H1 (cell line): ENCODE measurements around the gene ADAMTS6. TPM values are rescaled to one million over a fixed set of nuclear protein-coding genes. Genes with fewer than 3 reads are reported as not detected.

Experiments
- CTCF ChIA-PET: fragments of 300-600 bp; sonication (Branson Sonifier 250); formaldehyde crosslinking; loops from one replicate; lab custom pipeline; 2021; ENCODE audit not compliant: partially characterized antibody; lab: Charles Lee
- POLR2A ChIA-PET: fragments of 300-600 bp; sonication (Branson Sonifier 250); formaldehyde crosslinking; loops from one replicate; lab custom pipeline; 2021; ENCODE audit warnings: inconsistent platforms; ENCODE audit not compliant: partially characterized antibody; lab: Charles Lee
- DNase-seq, 2 experiments: peaks; one replicate each; pipeline versions ENCODE4 v3.0.0 to v3.0.0-alpha.2; 2010 to 2022; ENCODE audit warnings: low spot score in 2 of 2, low read depth in 1 of 2, mixed read lengths in 1 of 2
- FAIRE-seq: peaks from 2 replicates; lab custom pipeline; 2011; peaks lifted over from hg19 to GRCh38; lab: Jason Lieb, UNC
- H2AFZ ChIP-seq: 2 replicates; pipeline ENCODE4 v1.8.1; 2012; ENCODE audit warnings: low read length, inconsistent platforms
- H2AK5ac ChIP-seq: 2 replicates; pipeline ENCODE4 v1.6.1; 2013; ENCODE audit warnings: low read depth, low read length
- H2BK120ac ChIP-seq: replicated peaks from 2 replicates; pipeline ENCODE3; 2013; ENCODE audit warnings: low read depth, low read length, inconsistent platforms
- H2BK12ac ChIP-seq: 2 replicates; pipeline ENCODE4 v1.6.1; 2013; ENCODE audit warnings: low read depth, low read length
- H2BK15ac ChIP-seq: 2 replicates; pipeline ENCODE4 v1.6.1; 2013; ENCODE audit warnings: low read length
- H2BK20ac ChIP-seq: 2 replicates; pipeline ENCODE4 v1.6.1; 2013; ENCODE audit warnings: low read length
- H2BK5ac ChIP-seq: 2 replicates; pipeline ENCODE4 v1.6.1; 2013; ENCODE audit warnings: low read depth, low read length
- H3K14ac ChIP-seq: 2 replicates; pipeline ENCODE4 v1.6.1; 2013; ENCODE audit warnings: inconsistent platforms; ENCODE audit not compliant: insufficient read length
- H3K18ac ChIP-seq: 2 replicates; pipeline ENCODE4 v1.6.1; 2013; ENCODE audit warnings: low read length; ENCODE audit errors: extremely low read depth
- H3K23ac ChIP-seq: 2 replicates; pipeline ENCODE4 v1.6.1; 2013; ENCODE audit warnings: inconsistent platforms; ENCODE audit not compliant: insufficient read length
- H3K23me2 ChIP-seq: 2 replicates; pipeline ENCODE4 v1.6.1; 2013; ENCODE audit warnings: low read depth, low read length
- H3K27ac ChIP-seq: 2 replicates; pipeline ENCODE4 v1.6.1; 2011; ENCODE audit warnings: low read depth, low read length, inconsistent platforms
- H3K27me3 ChIP-seq, 4 experiments: replicated peaks in 1 of 4; 1 replicate in 1 of 4; 2 replicates in 3 of 4; pipeline versions ENCODE4 v1.6.1 to v1.8.1; 2011 to 2013; ENCODE audit warnings: low read length in 3 of 4, mild to moderate bottlenecking in 3 of 4, inconsistent platforms in 2 of 4, mixed read lengths in 2 of 4, moderate library complexity in 1 of 4; ENCODE audit not compliant: control insufficient read depth in 3 of 4, insufficient read depth in 3 of 4; ENCODE audit errors: extremely low read depth in 1 of 4
- H3K36me3 ChIP-seq, 4 experiments: 2 replicates each; pipeline versions ENCODE4 v1.6.1 to v1.8.1; 2011 to 2013; ENCODE audit warnings: mild to moderate bottlenecking in 4 of 4, low read length in 3 of 4, moderate library complexity in 2 of 4, control low read depth in 1 of 4, inconsistent platforms in 1 of 4; ENCODE audit not compliant: insufficient read depth in 4 of 4, control insufficient read depth in 2 of 4
- H3K4ac ChIP-seq: replicated peaks from 2 replicates; pipeline ENCODE3; 2013; ENCODE audit warnings: low read length, low read depth, mixed read lengths, inconsistent platforms; ENCODE audit not compliant: insufficient read length
- H3K4me1 ChIP-seq, 4 experiments: replicated peaks in 1 of 4; 1 replicate in 1 of 4; 2 replicates in 3 of 4; pipeline versions ENCODE4 v1.6.1 to v1.8.1; 2011 to 2013; ENCODE audit warnings: low read length in 3 of 4, inconsistent platforms in 2 of 4, mixed read lengths in 1 of 4; ENCODE audit not compliant: insufficient read depth in 4 of 4, control insufficient read depth in 3 of 4
- H3K4me2 ChIP-seq, 2 experiments: 2 replicates each; pipeline versions ENCODE4 v1.6.1 to v1.8.1; 2011 to 2013; ENCODE audit warnings: low read depth in 2 of 2, low read length in 2 of 2, control low read depth in 1 of 2, inconsistent platforms in 1 of 2, mild to moderate bottlenecking in 1 of 2; ENCODE audit not compliant: insufficient read depth in 1 of 2
- H3K4me3 ChIP-seq, 4 experiments: fragments of 200-600, 300-600 bp in 1 of 4; sonication (generic), shearing (Covaris generic), sonication (Bioruptor Twin) in 1 of 4; 2 replicates each; pipeline versions ENCODE4 v1.5.1 to v1.8.1; 2011 to 2016; ENCODE audit warnings: low read length in 4 of 4, low read depth in 3 of 4, control low read depth in 2 of 4, inconsistent platforms in 2 of 4, mild to moderate bottlenecking in 2 of 4, mixed read lengths in 1 of 4, moderate library complexity in 1 of 4; ENCODE audit not compliant: insufficient read depth in 2 of 4; ENCODE audit errors: extremely low read depth in 1 of 4
- H3K56ac ChIP-seq: replicated peaks from 2 replicates; pipeline ENCODE3; 2013; ENCODE audit warnings: low read depth, mild to moderate bottlenecking, mixed read lengths, low read length, inconsistent platforms; ENCODE audit not compliant: insufficient read length
- H3K79me1 ChIP-seq: 2 replicates; pipeline ENCODE4 v1.6.1; 2013; ENCODE audit warnings: low read depth, low read length, control low read depth
- H3K79me2 ChIP-seq, 2 experiments: 2 replicates each; pipeline versions ENCODE4 v1.6.1 to v1.8.1; 2012 to 2013; ENCODE audit warnings: low read length in 2 of 2, mild to moderate bottlenecking in 2 of 2, inconsistent platforms in 1 of 2; ENCODE audit not compliant: insufficient read depth in 2 of 2, control insufficient read depth in 1 of 2
- H3K9ac ChIP-seq, 4 experiments: replicated peaks in 1 of 4; 1 replicate in 1 of 4; 2 replicates in 3 of 4; pipeline versions ENCODE4 v1.6.1 to v1.8.1; 2011 to 2013; ENCODE audit warnings: low read depth in 3 of 4, low read length in 3 of 4, control low read depth in 2 of 4, mild to moderate bottlenecking in 2 of 4, moderate library complexity in 2 of 4, inconsistent platforms in 1 of 4; ENCODE audit errors: extremely low read depth in 1 of 4
- H3K9me3 ChIP-seq, 2 experiments: 2 replicates each; pipeline versions ENCODE4 v1.6.1 to v1.8.1; 2012 to 2013; ENCODE audit warnings: mild to moderate bottlenecking in 2 of 2, moderate library complexity in 2 of 2, control low read depth in 1 of 2, inconsistent platforms in 1 of 2, low read depth in 1 of 2, low read length in 1 of 2, mixed read lengths in 1 of 2; ENCODE audit not compliant: insufficient read depth in 2 of 2
- H4K20me1 ChIP-seq, 2 experiments: replicated peaks in 1 of 2; 2 replicates each; pipeline versions ENCODE3 to v1.8.1; 2011 to 2013; ENCODE audit warnings: inconsistent platforms in 2 of 2, low read length in 2 of 2, mild to moderate bottlenecking in 1 of 2; ENCODE audit not compliant: insufficient read depth in 2 of 2, control insufficient read depth in 1 of 2
- H4K5ac ChIP-seq: 2 replicates; pipeline ENCODE4 v1.6.1; 2013; ENCODE audit warnings: low read length, low read depth, mixed read lengths, inconsistent platforms; ENCODE audit not compliant: insufficient read length
- H4K8ac ChIP-seq: 2 replicates; pipeline ENCODE4 v1.8.0; 2013; ENCODE audit warnings: mild to moderate bottlenecking, moderate library complexity, low read length, inconsistent platforms; ENCODE audit not compliant: insufficient read depth; ENCODE audit errors: extremely low read depth
- H4K91ac ChIP-seq: replicated peaks from 2 replicates; pipeline ENCODE3; 2013; ENCODE audit warnings: low read length, mixed read lengths, inconsistent platforms; ENCODE audit not compliant: insufficient read length
- CTBP2 ChIP-seq: IDR thresholded peaks from 2 replicates; pipeline ENCODE4 v1.7.0; 2011; ENCODE audit warnings: borderline replicate concordance, mild to moderate bottlenecking, moderate library complexity, mixed read lengths, low read length; ENCODE audit not compliant: insufficient read depth, insufficient read length
- KDM1A ChIP-seq: fragments of 200-600, 300-600 bp; sonication (generic); IDR thresholded peaks from 2 replicates; pipeline ENCODE4 v1.7.1; 2016; ENCODE audit warnings: mild to moderate bottlenecking, low read length, borderline replicate concordance
- WGBS, 2 experiments: shearing (Covaris generic) in 1 of 2; methylation state at CpG; one replicate each; pipeline versions ENCODE4 v1.1.6 to v1.1.7; 2013 to 2015; ENCODE audit warnings: low lambda C conversion rate in 2 of 2, mixed read lengths in 2 of 2, inconsistent platforms in 1 of 2, low coverage in 1 of 2, missing lambda C conversion rate in 1 of 2; ENCODE audit not compliant: insufficient replicate concordance in 2 of 2, insufficient coverage in 1 of 2, insufficient read length in 1 of 2; ENCODE audit errors: extremely low coverage in 1 of 2, missing lambda C conversion rate in 1 of 2; 5-methylcytosine and 5-hydroxymethylcytosine counted together
- polyA plus RNA-seq, 7 experiments: library from polyadenylated mRNA; depleted of rRNA in 3 of 7; stranded (reverse) in 5 of 7; unstranded in 2 of 7; fragments of >200 nt in 5 of 7; fragments of 200-250 nt in 2 of 7; gene quantifications; 1 replicate in 5 of 7; 2 replicates in 1 of 7; 4 replicates in 1 of 7; pipeline versions ENCODE4 v1.2.1 to v1.2.3, GENCODE V29; 2011 to 2013; ENCODE audit warnings: missing spikeins in 2 of 7, mixed read lengths in 2 of 7
- total RNA-seq: library from RNA; stranded (reverse); fragmentation: NEBNext Ultra II Directional; extraction: Animal tissue kit (Norgen Biotek cat#: 25700); gene quantifications from 2 replicates; pipeline ENCODE4 v1.2.1, GENCODE V29; 2021
- TF ChIP-seq, protein P1 (sequence below): IDR thresholded peaks from 2 replicates; pipeline ENCODE4 v1.6.1; 2012; ENCODE audit warnings: inconsistent platforms

ADAMTS6 gene
- total and polyA plus RNA-seq, 2 of the 8 experiments (the other 6 are each of a cell fraction or from before 2014, with no cell fraction given), result 0.74 to 2.4 TPM

GRCh38 chr5:65173130-65173525 is 308.6 kb downstream of the ADAMTS6 start:
- H4K91ac ChIP-seq, result no peak overlapping the region
- WGBS, 2 experiments, result 90% methylated on average over 5 of the region's 5 CpGs; no CpG with 5 or more reads in 1 of the 2 experiments

More at GRCh38 chr5:65173130-65173525, 308.6 kb downstream of the ADAMTS6 start:
- Histone ChIP-seq H2AFZ (no peak overlapping the region), H4K20me1 (no peaks in the 10 kb centered on the region), H3K9me3 (peaks cover 2 to 4% of the 10 kb centered on the region in 2 experiments; a peak in 2 of 4 replicates), H2BK12ac (no peak overlapping the region), H2AK5ac (no peak overlapping the region), H3K18ac (no peak overlapping the region), H4K8ac (no peak overlapping the region), H3K4me1 (no peaks in the 10 kb centered on the region), H2BK15ac (no peak overlapping the region), H3K36me3 (no peaks in the 10 kb centered on the region), H3K23me2 (no peaks in the 10 kb centered on the region), H2BK120ac (no peak overlapping the region), H3K23ac (no peak overlapping the region), H2BK20ac (no peak overlapping the region), H3K27me3 (no peaks in the 10 kb centered on the region), H3K4me2 (no peak overlapping the region), H3K14ac (no peak overlapping the region), H3K4me3 (no peak overlapping the region), H3K9ac (no peak overlapping the region), H3K4ac (no peak overlapping the region), H3K79me2 (no peaks in the 10 kb centered on the region), H3K27ac (no peak overlapping the region), H3K56ac (no peak overlapping the region), H3K79me1 (no peaks in the 10 kb centered on the region), H2BK5ac (no peak overlapping the region), H4K5ac (no peak overlapping the region)
- ChIA-PET POLR2A (no interaction called here), CTCF (interaction anchor here (0.7 to 1.1 kb wide), 2 partner anchors 12 to 73 kb away, joined by 3 read pairs; no protein-coding TSS in a partner anchor)
- DNase-seq, result no peak
- no peak for FAIRE-seq
- no peak for TF ChIP-seq KDM1A
- no peak for TF ChIP-seq CTBP2
- TF ChIP-seq, protein P1, sequence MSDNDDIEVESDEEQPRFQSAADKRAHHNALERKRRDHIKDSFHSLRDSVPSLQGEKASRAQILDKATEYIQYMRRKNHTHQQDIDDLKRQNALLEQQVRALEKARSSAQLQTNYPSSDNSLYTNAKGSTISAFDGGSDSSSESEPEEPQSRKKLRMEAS, result no peak
